Gastrocnemius medialis (tissue), 4 donors: ENCODE data around the gene POLD2. TPM values are rescaled to one million over a fixed set of nuclear protein-coding genes. Genes with fewer than 3 reads are reported as not detected.

Experiments used
- ATAC-seq, 2 donors: fragments of 150-250 bp; one replicate each; pipeline ENCODE4 v1.9.1; 2016
- DNase-seq, 2 donors: peaks; one replicate each; pipeline ENCODE4 v3.0.0-alpha.2; 2019
- H3K27ac ChIP-seq, 4 donors: fragments of 200-600 bp; sonication (generic); 1 replicate in 1 of 4; 2 replicates in 3 of 4; pipeline ENCODE4 v1.5.1; 2016 to 2018; ENCODE audit warnings: mild to moderate bottlenecking in 2 of 4, moderate library complexity in 1 of 4
- H3K27me3 ChIP-seq, 3 donors: fragments of 200-600 bp; sonication (generic) in 2 of 3; 1 replicate in 1 of 3; 2 replicates in 2 of 3; pipeline versions ENCODE4 v1.5.1 to v1.6.0; 2016 to 2019; ENCODE audit warnings: mild to moderate bottlenecking in 1 of 3, moderate library complexity in 1 of 3
- H3K36me3 ChIP-seq, 2 donors: fragments of 200-600 bp; sonication (generic) in 1 of 2; one replicate each; pipeline ENCODE4 v1.5.1; 2017 to 2018
- H3K4me1 ChIP-seq, 2 donors: fragments of 200-600 bp; sonication (generic) in 1 of 2; one replicate each; pipeline ENCODE4 v1.5.1; 2016 to 2017; ENCODE audit warnings: mild to moderate bottlenecking in 2 of 2
- H3K4me3 ChIP-seq, 4 donors: fragments of 200-600 bp; sonication (generic) in 3 of 4; 1 replicate in 1 of 4; 2 replicates in 3 of 4; pipeline ENCODE4 v1.5.1; 2016 to 2019; ENCODE audit warnings: mild to moderate bottlenecking in 2 of 4
- H3K9me3 ChIP-seq, 3 donors: fragments of 200-600 bp; sonication (generic) in 2 of 3; 1 replicate in 1 of 3; 2 replicates in 2 of 3; pipeline ENCODE4 v1.5.1; 2016 to 2019
- CTCF ChIP-seq, 5 experiments: fragments of 450-650 bp in 3 of 5; fragments of 200-600 bp in 2 of 5; sonication (generic) in 2 of 5; IDR thresholded peaks in 4 of 5; conservative IDR thresholded peaks in 1 of 5; 1 replicate in 4 of 5; 2 replicates in 1 of 5; pipeline ENCODE4 v1.5.1; 2016 to 2019; ENCODE audit warnings: antibody characterized with exemption in 5 of 5, mild to moderate bottlenecking in 3 of 5, moderate library complexity in 3 of 5
- POLR2A ChIP-seq, 2 donors: fragments of 450-650 bp; IDR thresholded peaks; one replicate each; pipeline ENCODE4 v1.6.1; 2017; ENCODE audit warnings: antibody characterized with exemption in 2 of 2, mild to moderate bottlenecking in 2 of 2, moderate library complexity in 2 of 2
- in situ Hi-C, 4 donors: fragments of 200-750 bp; cut with MboI; loops; one replicate each; pipeline versions ENCODE4 v1.15.0 to v1.8.0; 2017; ENCODE audit warnings: low sequenced_read_pairs in 4 of 4
- intact Hi-C: fragments of 100-400 bp; cut with DNase I; formaldehyde crosslinking; loops from one replicate; pipeline ENCODE4 v1.15.1; 2023; ENCODE audit warnings: low total_unique reads
- total RNA-seq, 4 donors: library from RNA; depleted of rRNA; stranded (reverse); fragments of >200 nt; gene quantifications; one replicate each; pipeline versions ENCODE4 v1.1.0 to v1.2.3, GENCODE V29; 2016

The POLD2 gene
- total RNA-seq, 4 donors from 2014 or later = 69.4 to 93.0 (median 77.7) TPM

GRCh38 chr7:44151956-44152355 is 28.6 kb upstream of the POLD2 start:
- Histone ChIP-seq H3K36me3 (no peaks in the 10 kb centered on the region), H3K9me3 (no peaks in the 10 kb centered on the region), H3K4me3 (no peak overlapping the region), H3K27me3 (no peaks in the 10 kb centered on the region), H3K4me1 (no peaks in the 10 kb centered on the region), H3K27ac (no peak overlapping the region)
- intact Hi-C loops = no loop called here
- DNase-seq (no peak), ATAC-seq (no peak)
- TF ChIP-seq CTCF (IDR thresholded peaks at IDR 0.05 in 4 of 5, conservative IDR thresholded peaks at IDR 0.05 in 1 of 5) = no peak
- TF ChIP-seq POLR2A (IDR thresholded peaks at IDR 0.05) = no peak
- in situ Hi-C loops = no loop called here

- Histone ChIP-seq H3K9me3 (no peaks in the 10 kb centered on the region), H3K27ac (no peak overlapping the region), H3K27me3 (peaks cover 0 to 6% (median under 1%) of the 10 kb centered on the region in 3 donors), H3K4me3 (no peak overlapping the region), H3K4me1 (no peaks in the 10 kb centered on the region), H3K36me3 (no peaks in the 10 kb centered on the region)
- DNase-seq = no peak
- intact Hi-C loops (no loop called here), in situ Hi-C loops (no loop called here)
- no peak for ATAC-seq
- TF ChIP-seq POLR2A (IDR thresholded peaks at IDR 0.05) (no peak), CTCF (IDR thresholded peaks at IDR 0.05 in 4 of 5, conservative IDR thresholded peaks at IDR 0.05 in 1 of 5) (no peak)
Observed at GRCh38 chr7:44150966-44151941, 27.9 kb upstream of the POLD2 start.

- no peak for DNase-seq
- no peak overlapping the region for H3K27ac ChIP-seq
Observed at GRCh38 chr7:44150466-44150832, 27.1 kb upstream of the POLD2 start.

GRCh38 chr7:44149571-44150465 is 26.5 kb upstream of the POLD2 start:
- no peaks in the 10 kb centered on the region for H3K9me3 ChIP-seq
- intact Hi-C loops = no loop called here
- H3K36me3 ChIP-seq = no peaks in the 10 kb centered on the region
- no peak overlapping the region for H3K4me3 ChIP-seq
- no peak overlapping the region for H3K27ac ChIP-seq
- DNase-seq = no peak
- H3K4me1 ChIP-seq = no peaks in the 10 kb centered on the region
- in situ Hi-C loops = no loop called here
- TF ChIP-seq POLR2A (IDR thresholded peaks at IDR 0.05) (no peak), CTCF (IDR thresholded peaks at IDR 0.05 in 4 of 5, conservative IDR thresholded peaks at IDR 0.05 in 1 of 5) (no peak)
- ATAC-seq = no peak
- peaks cover 2 to 20% (median 15%) of the 10 kb centered on the region in 3 donors for H3K27me3 ChIP-seq

More at GRCh38 chr7:44150466-44150832, 27.1 kb upstream of the POLD2 start:
- in situ Hi-C loops (no loop called here), intact Hi-C loops (no loop called here)
- Histone ChIP-seq H3K27me3 (peaks cover 2 to 14% (median 9%) of the 10 kb centered on the region in 3 donors), H3K4me1 (no peaks in the 10 kb centered on the region), H3K9me3 (no peaks in the 10 kb centered on the region), H3K36me3 (no peaks in the 10 kb centered on the region), H3K4me3 (no peak overlapping the region)
- no peak for ATAC-seq
- no peak for TF ChIP-seq CTCF (IDR thresholded peaks at IDR 0.05 in 4 of 5, conservative IDR thresholded peaks at IDR 0.05 in 1 of 5)
- no peak for TF ChIP-seq POLR2A (IDR thresholded peaks at IDR 0.05)
